VCaP (cell line): ENCODE measurements around the gene MFAP4.
A peak's percentile ranks its signal among the peaks of the same experiment; 100 is the strongest.

ENCODE experiments used
- H3K27ac ChIP-seq: fragments of 450-650 bp; 2 replicates; pipeline ENCODE4 v1.5.1; 2017
- CTCF ChIP-seq: fragments of 450-650 bp; conservative IDR thresholded peaks from 2 replicates; pipeline ENCODE4 v1.5.1; 2017; ENCODE audit warnings: mild to moderate bottlenecking, moderate library complexity

Gene MFAP4

GRCh38 chr17:19339341-19339815 is 47.6 kb downstream of the MFAP4 start:
- no peak overlapping the region for H3K27ac ChIP-seq
- no peak for TF ChIP-seq CTCF

- TF ChIP-seq CTCF = peak; percentile 73
- no peak overlapping the region for H3K27ac ChIP-seq
Observed at GRCh38 chr17:19338031-19338990, 48.7 kb downstream of the MFAP4 start.

- TF ChIP-seq CTCF = no peak
Observed at GRCh38 chr17:19337712-19338023, 49.3 kb downstream of the MFAP4 start.

GRCh38 chr17:19336938-19337711 is 49.9 kb downstream of the MFAP4 start:
- TF ChIP-seq CTCF = no peak
- no peak overlapping the region for H3K27ac ChIP-seq

More at GRCh38 chr17:19337712-19338023, 49.3 kb downstream of the MFAP4 start:
- H3K27ac ChIP-seq = no peak overlapping the region

GRCh38 chr17:19335951-19336631 is 50.9 kb downstream of the MFAP4 start:
- no peak overlapping the region for H3K27ac ChIP-seq
- no peak for TF ChIP-seq CTCF

- H3K27ac ChIP-seq = no peak overlapping the region
- no peak for TF ChIP-seq CTCF
Observed at GRCh38 chr17:19334331-19334730, 52.7 kb downstream of the MFAP4 start.

GRCh38 chr17:19333736-19334290 is 53.2 kb downstream of the MFAP4 start:
- no peak for TF ChIP-seq CTCF

More at GRCh38 chr17:19333736-19334290, 53.2 kb downstream of the MFAP4 start:
- no peak overlapping the region for H3K27ac ChIP-seq
